K562 (cell line): ENCODE measurements around the gene ATF3. TPM values are rescaled to one million over a fixed set of nuclear protein-coding genes. Genes with fewer than 3 reads are reported as not detected.

ENCODE experiments used
- CBX2 ChIP-seq: fragments of 200-600 bp; sonication (generic); IDR thresholded peaks from one replicate; pipeline ENCODE4 v1.6.1; 2012; ENCODE audit warnings: mild to moderate bottlenecking, low read length, inconsistent platforms; ENCODE audit not compliant: insufficient read depth, poor library complexity, severe bottlenecking
- FOS ChIP-seq: IDR thresholded peaks from 3 replicates; pipeline ENCODE4 v1.6.1; 2011; ENCODE audit not compliant: insufficient read length; ENCODE audit errors: extremely low read depth
- HCFC1 ChIP-seq: IDR thresholded peaks from 2 replicates; pipeline ENCODE4 v1.6.1; 2012; ENCODE audit warnings: low read depth, low read length, improper control_type of control experiment
- HMGN3 ChIP-seq: IDR thresholded peaks from 2 replicates; pipeline ENCODE4 v1.6.1; 2011; ENCODE audit warnings: borderline replicate concordance, low read depth, mild to moderate bottlenecking, mixed read lengths, low read length; ENCODE audit not compliant: insufficient read length; ENCODE audit errors: extremely low read depth
- JUNB ChIP-seq: fragments of 450-650 bp; formaldehyde crosslinking; conservative IDR thresholded peaks from 2 replicates; pipeline ENCODE4 v1.4.0; 2020; ENCODE audit warnings: mild to moderate bottlenecking
- MXI1 ChIP-seq: IDR thresholded peaks from 2 replicates; pipeline ENCODE4 v1.6.1; 2011; ENCODE audit warnings: low read depth, mild to moderate bottlenecking, improper control_type of control experiment, low read length
- OTX1 ChIP-seq: fragments of 450-650 bp; formaldehyde crosslinking; IDR thresholded peaks from 2 replicates; pipeline ENCODE4 v1.4.0; 2022; ENCODE audit warnings: mild to moderate bottlenecking
- PRMT5 ChIP-seq: sonication (generic); formaldehyde crosslinking; IDR thresholded peaks from 2 replicates; pipeline ENCODE4 v1.5.0; 2020; ENCODE audit warnings: missing genetic modification reagents
- RFX1 ChIP-seq: fragments of 450-650 bp; IDR thresholded peaks from 2 replicates; pipeline ENCODE4 v1.6.1; 2016; ENCODE audit warnings: mild to moderate bottlenecking, moderate library complexity
- TAF9B ChIP-seq: fragments of 450-650 bp; IDR thresholded peaks from 2 replicates; pipeline ENCODE4 v1.6.1; 2018; ENCODE audit warnings: mild to moderate bottlenecking; ENCODE audit not compliant: partially characterized antibody
- ZNF174 ChIP-seq: fragments of 250-450 bp; sonication (Bioruptor Pico); IDR thresholded peaks from 2 replicates; pipeline ENCODE4 v1.4.0; 2020; ENCODE audit warnings: mild to moderate bottlenecking
- ZNF282 ChIP-seq: sonication (generic); formaldehyde crosslinking; IDR thresholded peaks from 2 replicates; pipeline ENCODE4 v1.8.1; 2023; ENCODE audit warnings: missing genetic modification reagents
- ZNF347 ChIP-seq: fragments of 450-650 bp; formaldehyde crosslinking; IDR thresholded peaks from 2 replicates; pipeline ENCODE4 v1.4.0; 2020; ENCODE audit warnings: low read depth, mild to moderate bottlenecking, moderate library complexity
- ZNF551 ChIP-seq: fragments of 250-450 bp; sonication (Bioruptor Pico); IDR thresholded peaks from 2 replicates; pipeline ENCODE4 v1.5.0; 2021; ENCODE audit warnings: mild to moderate bottlenecking, moderate library complexity
- ZNF780A ChIP-seq: fragments of 250-450 bp; sonication (Bioruptor Pico); IDR thresholded peaks from 2 replicates; pipeline ENCODE4 v1.5.0; 2021; ENCODE audit warnings: mild to moderate bottlenecking
- polyA plus RNA-seq, 8 experiments: library from polyadenylated mRNA; depleted of rRNA in 4 of 8; stranded (reverse) in 5 of 8; unstranded in 3 of 8; fragments of >200 nt; fragmentation: Nextera tagmentation in 2 of 8; fragmentation: Illumina TruSeq in 1 of 8; extraction: Ambion mirVana in 2 of 8; extraction: Trizol in 1 of 8; gene quantifications; 2 replicates each; pipeline versions ENCODE4 v1.2.1 to v1.2.3, GENCODE V29; 2011 to 2014; ENCODE audit warnings: inconsistent platforms in 1 of 8, missing spikeins in 1 of 8
- total RNA-seq, 7 experiments: library from RNA; depleted of rRNA in 6 of 7; stranded (reverse); fragments of >200 nt in 6 of 7; fragmentation: Illumina TruSeq in 2 of 7; extraction: Trizol in 2 of 7; gene quantifications; 2 replicates each; pipeline versions ENCODE4 v1.2.1 to v1.2.3, GENCODE V29; 2011 to 2021; ENCODE audit warnings: low replicate concordance in 1 of 7
- TF ChIP-seq, protein P1 (sequence below): fragments of 150-350 bp; IDR thresholded peaks from 2 replicates; pipeline ENCODE4 v1.6.1; 2014; ENCODE audit warnings: low read depth, mild to moderate bottlenecking, low read length, borderline replicate concordance
- TF ChIP-seq, protein P2 (sequence below), 2 experiments: fragments of 450-650 bp in 1 of 2; IDR thresholded peaks; 2 replicates each; pipeline ENCODE4 v1.6.1; 2011 to 2017; ENCODE audit warnings: low read depth in 2 of 2, antibody characterized with exemption in 1 of 2, borderline replicate concordance in 1 of 2, low read length in 1 of 2, mild to moderate bottlenecking in 1 of 2, mixed read lengths in 1 of 2; ENCODE audit not compliant: control insufficient read depth in 1 of 2
- TF ChIP-seq, protein P3 (sequence below): sonication (generic); formaldehyde crosslinking; IDR thresholded peaks from 2 replicates; pipeline ENCODE4 v1.5.0; 2020; ENCODE audit warnings: missing genetic modification reagents

Gene ATF3
- total and polyA plus RNA-seq, 9 of the 15 experiments (the other 6 are each of a cell fraction or from before 2014, with no cell fraction given): 3.5 to 28.2 (median 19.8) TPM

DNA sequence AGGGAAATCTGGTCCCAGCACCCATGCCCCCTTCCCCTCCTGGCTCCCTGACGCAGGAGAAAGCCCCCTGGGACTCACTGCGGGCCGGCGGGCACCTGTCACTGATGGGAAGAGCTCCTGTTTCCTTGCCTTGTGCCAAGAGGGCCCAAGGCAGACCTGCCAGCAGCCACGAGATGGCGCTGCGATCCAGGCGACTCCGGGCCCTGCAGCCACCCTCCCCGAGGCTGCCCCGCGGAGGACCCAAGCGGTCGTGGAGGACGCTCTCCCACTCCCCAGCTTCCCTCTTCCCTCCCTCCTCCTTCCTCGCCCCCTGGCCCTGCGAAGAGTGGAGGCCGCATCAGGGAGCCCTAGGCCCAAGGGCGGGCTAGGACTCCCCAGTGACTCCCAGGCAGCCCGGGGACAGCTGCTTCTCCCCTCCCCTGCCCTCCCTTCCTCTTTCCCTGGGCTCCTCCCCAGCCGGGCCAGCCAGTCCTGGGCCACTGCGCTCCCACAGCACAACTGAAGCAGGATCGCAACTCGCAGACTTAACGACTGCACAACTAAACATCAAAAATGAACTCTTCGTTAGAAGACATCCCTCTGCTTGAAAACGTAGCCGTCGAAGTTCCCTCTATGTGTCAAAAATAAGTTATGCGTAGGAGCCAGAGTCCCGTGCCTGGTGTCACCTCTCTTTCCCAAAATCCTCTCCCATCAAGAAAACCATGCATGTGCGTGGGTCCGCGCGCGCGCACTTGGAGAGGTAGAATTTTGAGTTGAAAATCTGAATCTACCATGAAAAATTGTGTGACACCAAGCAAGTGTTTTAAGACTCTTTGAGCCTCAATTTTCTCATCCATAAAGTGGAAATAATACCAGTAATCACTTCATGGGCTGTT lies 56.9 kb downstream of the ATF3 start (continued):
- TF ChIP-seq, protein P1, sequence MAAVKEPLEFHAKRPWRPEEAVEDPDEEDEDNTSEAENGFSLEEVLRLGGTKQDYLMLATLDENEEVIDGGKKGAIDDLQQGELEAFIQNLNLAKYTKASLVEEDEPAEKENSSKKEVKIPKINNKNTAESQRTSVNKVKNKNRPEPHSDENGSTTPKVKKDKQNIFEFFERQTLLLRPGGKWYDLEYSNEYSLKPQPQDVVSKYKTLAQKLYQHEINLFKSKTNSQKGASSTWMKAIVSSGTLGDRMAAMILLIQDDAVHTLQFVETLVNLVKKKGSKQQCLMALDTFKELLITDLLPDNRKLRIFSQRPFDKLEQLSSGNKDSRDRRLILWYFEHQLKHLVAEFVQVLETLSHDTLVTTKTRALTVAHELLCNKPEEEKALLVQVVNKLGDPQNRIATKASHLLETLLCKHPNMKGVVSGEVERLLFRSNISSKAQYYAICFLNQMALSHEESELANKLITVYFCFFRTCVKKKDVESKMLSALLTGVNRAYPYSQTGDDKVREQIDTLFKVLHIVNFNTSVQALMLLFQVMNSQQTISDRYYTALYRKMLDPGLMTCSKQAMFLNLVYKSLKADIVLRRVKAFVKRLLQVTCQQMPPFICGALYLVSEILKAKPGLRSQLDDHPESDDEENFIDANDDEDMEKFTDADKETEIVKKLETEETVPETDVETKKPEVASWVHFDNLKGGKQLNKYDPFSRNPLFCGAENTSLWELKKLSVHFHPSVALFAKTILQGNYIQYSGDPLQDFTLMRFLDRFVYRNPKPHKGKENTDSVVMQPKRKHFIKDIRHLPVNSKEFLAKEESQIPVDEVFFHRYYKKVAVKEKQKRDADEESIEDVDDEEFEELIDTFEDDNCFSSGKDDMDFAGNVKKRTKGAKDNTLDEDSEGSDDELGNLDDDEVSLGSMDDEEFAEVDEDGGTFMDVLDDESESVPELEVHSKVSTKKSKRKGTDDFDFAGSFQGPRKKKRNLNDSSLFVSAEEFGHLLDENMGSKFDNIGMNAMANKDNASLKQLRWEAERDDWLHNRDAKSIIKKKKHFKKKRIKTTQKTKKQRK: no peak
- no peak for TF ChIP-seq ZNF551 (CRISPR knock-in tag)
- peak; percentile 62 for TF ChIP-seq HMGN3
- TF ChIP-seq TAF9B: no peak
- TF ChIP-seq HCFC1: no peak
- no peak for TF ChIP-seq FOS
- no peak for TF ChIP-seq ZNF282 (CRISPR knock-in tag)
- no peak for TF ChIP-seq RFX1
- TF ChIP-seq, protein P2, sequence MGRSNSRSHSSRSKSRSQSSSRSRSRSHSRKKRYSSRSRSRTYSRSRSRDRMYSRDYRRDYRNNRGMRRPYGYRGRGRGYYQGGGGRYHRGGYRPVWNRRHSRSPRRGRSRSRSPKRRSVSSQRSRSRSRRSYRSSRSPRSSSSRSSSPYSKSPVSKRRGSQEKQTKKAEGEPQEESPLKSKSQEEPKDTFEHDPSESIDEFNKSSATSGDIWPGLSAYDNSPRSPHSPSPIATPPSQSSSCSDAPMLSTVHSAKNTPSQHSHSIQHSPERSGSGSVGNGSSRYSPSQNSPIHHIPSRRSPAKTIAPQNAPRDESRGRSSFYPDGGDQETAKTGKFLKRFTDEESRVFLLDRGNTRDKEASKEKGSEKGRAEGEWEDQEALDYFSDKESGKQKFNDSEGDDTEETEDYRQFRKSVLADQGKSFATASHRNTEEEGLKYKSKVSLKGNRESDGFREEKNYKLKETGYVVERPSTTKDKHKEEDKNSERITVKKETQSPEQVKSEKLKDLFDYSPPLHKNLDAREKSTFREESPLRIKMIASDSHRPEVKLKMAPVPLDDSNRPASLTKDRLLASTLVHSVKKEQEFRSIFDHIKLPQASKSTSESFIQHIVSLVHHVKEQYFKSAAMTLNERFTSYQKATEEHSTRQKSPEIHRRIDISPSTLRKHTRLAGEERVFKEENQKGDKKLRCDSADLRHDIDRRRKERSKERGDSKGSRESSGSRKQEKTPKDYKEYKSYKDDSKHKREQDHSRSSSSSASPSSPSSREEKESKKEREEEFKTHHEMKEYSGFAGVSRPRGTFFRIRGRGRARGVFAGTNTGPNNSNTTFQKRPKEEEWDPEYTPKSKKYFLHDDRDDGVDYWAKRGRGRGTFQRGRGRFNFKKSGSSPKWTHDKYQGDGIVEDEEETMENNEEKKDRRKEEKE (IDR thresholded peaks at IDR 0.05; ENCODE audit: borderline replicate concordance in 1 of 2, control insufficient read depth in 1 of 2, low read depth in 2 of 2, low read length in 1 of 2): no peak
- no peak for TF ChIP-seq CBX2
- TF ChIP-seq ZNF347 (CRISPR knock-in tag): no peak
- TF ChIP-seq, protein P3, sequence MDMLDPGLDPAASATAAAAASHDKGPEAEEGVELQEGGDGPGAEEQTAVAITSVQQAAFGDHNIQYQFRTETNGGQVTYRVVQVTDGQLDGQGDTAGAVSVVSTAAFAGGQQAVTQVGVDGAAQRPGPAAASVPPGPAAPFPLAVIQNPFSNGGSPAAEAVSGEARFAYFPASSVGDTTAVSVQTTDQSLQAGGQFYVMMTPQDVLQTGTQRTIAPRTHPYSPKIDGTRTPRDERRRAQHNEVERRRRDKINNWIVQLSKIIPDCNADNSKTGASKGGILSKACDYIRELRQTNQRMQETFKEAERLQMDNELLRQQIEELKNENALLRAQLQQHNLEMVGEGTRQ (CRISPR knock-in tag): no peak
- TF ChIP-seq MXI1: no peak
- no peak for TF ChIP-seq ZNF780A (CRISPR knock-in tag)
- no peak for TF ChIP-seq PRMT5
- TF ChIP-seq ZNF174 (CRISPR knock-in tag): no peak
- peak; percentile 75 for TF ChIP-seq OTX1 (CRISPR knock-in tag)
- no peak for TF ChIP-seq JUNB (CRISPR knock-in tag)
